GM13977 (cell line): Measurements from ENCODE around the gene C1orf167.

Experiments
- DNase-seq: peaks from one replicate; pipeline ENCODE4 v3.0.0; 2012; ENCODE audit warnings: low spot score
- CTCF ChIP-seq: IDR thresholded peaks from 2 replicates; pipeline ENCODE4 v1.5.1; 2012; ENCODE audit warnings: mild to moderate bottlenecking, control low read depth; ENCODE audit not compliant: insufficient read depth; ENCODE audit errors: extremely low read depth, missing control alignments
- in situ Hi-C: fragments of 300-500 bp; cut with MboI; formaldehyde crosslinking; loops from one replicate; pipeline ENCODE4 v1.12.0; 2022; ENCODE audit warnings: low sequenced_read_pairs, low pct_unique_long_range_greater_than_20kb, mixed read lengths, inconsistent platforms; ENCODE audit not compliant: unreplicated experiment

Gene C1orf167

DNA sequence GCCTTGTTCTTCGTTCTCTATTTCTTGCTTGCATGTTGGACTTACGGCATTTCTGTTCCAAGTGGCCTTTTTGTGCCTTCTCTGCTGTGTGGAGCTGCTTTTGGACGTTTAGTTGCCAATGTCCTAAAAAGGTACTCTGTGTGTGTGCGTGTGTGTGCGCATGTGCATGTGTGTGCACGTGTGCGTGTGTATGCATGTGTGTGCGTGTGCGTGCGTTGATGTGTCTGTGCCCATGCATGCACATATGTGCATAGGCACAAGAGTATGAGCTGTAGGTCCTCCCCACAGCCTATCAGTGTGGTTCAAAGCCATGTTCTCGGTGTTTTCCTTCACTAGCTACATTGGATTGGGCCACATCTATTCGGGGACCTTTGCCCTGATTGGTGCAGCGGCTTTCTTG lies 71.9 kb downstream of the C1orf167 start:
- in situ Hi-C loops = no loop called here
- no peak for DNase-seq

GRCh38 chr1:11835441-11836225 lies 73.6 kb downstream of the C1orf167 start:
- TF ChIP-seq CTCF = no peak
- in situ Hi-C loops = no loop called here
- no peak for DNase-seq

More for the DNA sequence above, 71.9 kb downstream of the C1orf167 start:
- no peak for TF ChIP-seq CTCF

DNA sequence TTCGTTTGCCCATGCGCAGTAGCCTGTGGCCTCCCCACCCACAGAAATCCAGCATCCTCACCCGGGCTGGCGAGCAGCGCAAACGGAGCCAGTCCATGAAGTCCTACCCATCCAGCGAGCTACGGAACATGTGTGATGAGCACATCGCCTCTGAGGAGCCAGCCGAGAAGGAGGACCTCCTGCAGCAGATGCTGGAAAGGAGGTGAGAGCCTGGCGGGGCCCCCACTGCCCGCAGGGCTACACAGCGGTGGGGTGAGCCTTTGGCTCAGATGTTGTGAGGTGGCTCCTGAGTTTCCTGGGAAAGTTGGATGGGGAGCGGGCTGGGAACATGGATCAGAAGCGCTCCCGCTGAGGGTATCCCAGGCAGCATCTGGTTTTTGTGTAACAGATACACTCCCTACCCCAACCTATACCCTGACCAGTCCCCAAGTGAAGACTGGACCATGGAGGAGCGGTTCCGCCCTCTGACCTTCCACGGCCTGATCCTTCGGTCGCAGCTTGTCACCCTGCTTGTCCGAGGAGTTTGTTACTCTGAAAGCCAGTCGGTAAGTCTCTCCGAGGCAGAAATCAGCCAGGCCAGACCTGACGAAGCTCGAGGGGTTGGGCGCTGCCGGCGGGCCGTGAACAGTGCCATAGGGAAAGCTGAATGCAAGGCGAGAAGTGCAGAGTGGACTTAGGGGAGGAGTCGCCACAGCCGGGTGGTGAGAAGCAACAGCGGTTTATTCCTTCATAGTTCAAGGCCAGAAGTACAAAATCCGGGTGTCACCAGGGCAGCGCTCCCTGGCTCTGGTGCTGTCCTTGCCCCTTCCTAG lies 75.2 kb downstream of the C1orf167 start:
- in situ Hi-C loops = no loop called here
- no peak for DNase-seq
- no peak for TF ChIP-seq CTCF

DNA sequence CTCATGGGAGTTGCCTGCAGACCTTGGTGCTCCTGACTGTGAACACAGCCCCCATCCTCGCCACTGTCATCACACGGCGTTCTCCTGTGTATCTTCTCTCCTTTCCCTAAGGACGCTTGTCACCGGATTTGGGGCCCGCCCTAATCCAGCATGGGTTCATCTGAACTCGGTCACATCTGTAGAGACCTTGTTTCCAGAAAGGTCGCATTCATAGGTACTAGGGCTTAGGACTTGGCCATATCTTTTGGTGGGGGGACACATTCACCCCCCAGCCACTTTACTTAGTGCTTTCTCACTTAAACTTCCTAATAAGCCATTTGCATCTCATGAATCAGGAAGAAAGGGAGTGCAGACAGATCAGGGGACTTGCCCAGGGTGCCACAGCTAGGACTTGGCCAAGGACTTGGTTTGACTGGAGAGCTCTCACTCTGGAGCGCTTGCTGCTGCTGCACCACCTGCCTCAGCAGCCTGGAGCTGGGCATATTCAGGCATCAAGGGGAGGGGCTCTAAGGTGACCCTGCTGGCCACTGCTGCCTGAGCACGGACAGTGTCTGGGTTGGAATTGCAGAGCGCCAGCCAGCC lies 75.9 kb downstream of the C1orf167 start:
- no peak for TF ChIP-seq CTCF
- in situ Hi-C loops = no loop called here

DNA sequence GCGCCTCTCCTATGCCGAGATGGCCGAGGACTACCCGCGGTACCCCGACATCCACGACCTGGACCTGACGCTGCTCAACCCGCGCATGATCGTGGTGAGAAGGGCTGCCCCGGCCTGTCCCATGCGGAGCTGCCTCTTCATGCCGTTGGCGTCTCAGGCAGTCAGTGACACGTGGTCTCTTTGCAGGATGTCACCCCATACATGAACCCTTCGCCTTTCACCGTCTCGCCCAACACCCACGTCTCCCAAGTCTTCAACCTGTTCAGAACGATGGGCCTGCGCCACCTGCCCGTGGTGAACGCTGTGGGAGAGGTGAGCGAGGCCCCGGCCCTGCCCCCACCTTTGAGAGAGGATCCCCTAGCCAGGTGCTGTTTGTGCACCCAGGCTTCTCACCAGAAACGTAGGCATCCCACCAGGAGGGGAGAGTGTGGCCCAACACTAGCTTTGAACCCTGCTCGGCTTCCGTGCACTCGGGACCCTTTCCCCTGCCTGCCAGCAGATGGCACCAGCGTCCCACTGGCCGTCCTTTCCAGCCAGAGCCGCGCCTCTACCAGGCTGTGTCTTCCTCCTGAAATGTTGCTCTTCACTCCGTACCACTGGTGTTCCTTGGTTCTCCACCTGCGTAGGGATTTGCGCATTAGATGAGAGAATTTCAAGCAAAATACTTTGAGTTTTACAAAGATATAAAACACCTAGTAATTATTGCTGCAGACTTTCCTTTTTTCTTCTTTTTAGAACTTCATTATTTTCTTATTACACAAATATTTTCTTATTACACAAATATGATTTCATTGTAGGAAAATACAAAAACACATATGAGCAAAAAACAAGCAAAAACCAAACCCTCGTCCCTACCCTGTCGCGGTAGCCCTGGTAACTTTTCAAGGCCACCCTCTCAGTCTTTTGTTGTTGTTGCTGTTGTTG lies 76.6 kb downstream of the C1orf167 start:
- in situ Hi-C loops = no loop called here
- TF ChIP-seq CTCF = peak; percentile 99
- DNase-seq = peak; percentile 92

More for the DNA sequence above, 75.9 kb downstream of the C1orf167 start:
- DNase-seq = no peak
